Caco-2 (cell line): ENCODE results near the gene SARS2. TPM values are rescaled to one million over a fixed set of nuclear protein-coding genes. Genes with fewer than 3 reads are reported as not detected.
A peak's percentile ranks its signal among the peaks of the same experiment; 100 is the strongest.

ENCODE experiments used
- BruUV-seq: library from RNA; stranded (reverse); fragments of 400-500 nt; replicated peaks from 2 replicates; lab custom pipeline; 2021; lab: Mats Ljungman, UMichigan
- CTCF ChIA-PET: fragments of 300-600 bp; sonication (Branson Sonifier 250); formaldehyde crosslinking; loops from one replicate; lab custom pipeline; 2022; ENCODE audit warnings: antibody characterized with exemption; lab: Charles Lee
- POLR2A ChIA-PET: fragments of 300-600 bp; sonication (Branson Sonifier 250); formaldehyde crosslinking; loops from one replicate; lab custom pipeline; 2022; ENCODE audit warnings: antibody characterized with exemption; lab: Charles Lee
- DNase-seq, 2 experiments: peaks; one replicate each; pipeline versions ENCODE4 v3.0.0 to v3.0.0-alpha.2; 2020 to 2022
- H3K27me3 ChIP-seq: replicated peaks from 2 replicates; pipeline ENCODE4 v1.6.0; 2011; ENCODE audit warnings: low read length; ENCODE audit not compliant: control insufficient read depth, insufficient read depth
- H3K36me3 ChIP-seq: 2 replicates; pipeline ENCODE4 v1.5.1; 2011; ENCODE audit warnings: low read length; ENCODE audit not compliant: control insufficient read depth, insufficient read depth
- H3K4me1 ChIP-seq: fragments of 250-450 bp; sonication (Bioruptor Pico); 2 replicates; pipeline ENCODE4 v1.5.1; 2020; ENCODE audit warnings: mild to moderate bottlenecking
- H3K4me3 ChIP-seq: 2 replicates; pipeline ENCODE4 v1.5.1; 2011; ENCODE audit warnings: low read depth, mild to moderate bottlenecking, control low read depth, low read length
- H3K9me3 ChIP-seq: fragments of 250-450 bp; sonication (Bioruptor Pico); 2 replicates; pipeline ENCODE4 v1.5.1; 2020; ENCODE audit warnings: mild to moderate bottlenecking, moderate library complexity
- H3K27ac Mint-ChIP-seq: one replicate; pipeline ENCODE4 v1.8.0; 2022; ENCODE audit warnings: mixed read lengths; ENCODE audit not compliant: unreplicated experiment
- H3K27me3 Mint-ChIP-seq: one replicate; pipeline ENCODE4 v1.8.0; 2022; ENCODE audit warnings: mixed read lengths; ENCODE audit not compliant: insufficient read depth, unreplicated experiment
- H3K36me3 Mint-ChIP-seq: one replicate; pipeline ENCODE4 v1.8.0; 2022; ENCODE audit warnings: mild to moderate bottlenecking, mixed read lengths; ENCODE audit not compliant: insufficient read depth, unreplicated experiment
- H3K4me1 Mint-ChIP-seq: one replicate; pipeline ENCODE4 v1.8.0; 2022; ENCODE audit warnings: low read depth, mixed read lengths; ENCODE audit not compliant: unreplicated experiment
- H3K4me3 Mint-ChIP-seq: one replicate; pipeline ENCODE4 v1.8.0; 2022; ENCODE audit warnings: mild to moderate bottlenecking, moderate library complexity, mixed read lengths; ENCODE audit not compliant: unreplicated experiment
- H3K9me3 Mint-ChIP-seq: one replicate; pipeline ENCODE4 v1.8.0; 2022; ENCODE audit warnings: mixed read lengths; ENCODE audit not compliant: unreplicated experiment
- intact Hi-C: fragments of 100-400 bp; cut with micrococcal nuclease; formaldehyde crosslinking; loops from one replicate; pipeline ENCODE4 v1.10.0; 2022; ENCODE audit not compliant: unreplicated experiment
- total RNA-seq: library from RNA; stranded (reverse); gene quantifications from 2 replicates; pipeline ENCODE4 v1.2.3, GENCODE V29; 2022
- TF ChIP-seq, protein P1 (sequence below), 2 experiments: fragments of 200-600 bp in 1 of 2; IDR thresholded peaks; 1 replicate in 1 of 2; 2 replicates in 1 of 2; pipeline versions ENCODE4 v1.5.1 to v1.8.0; 2011 to 2022; ENCODE audit warnings: antibody characterized with exemption in 1 of 2, control low read depth in 1 of 2, inconsistent platforms in 1 of 2, low read depth in 1 of 2, low read length in 1 of 2, mild to moderate bottlenecking in 1 of 2, moderate library complexity in 1 of 2; ENCODE audit not compliant: insufficient read depth in 1 of 2, severe bottlenecking in 1 of 2, unreplicated experiment in 1 of 2

The SARS2 gene
- total RNA-seq, 1 experiment from 2014 or later, result 66.6 TPM

DNA sequence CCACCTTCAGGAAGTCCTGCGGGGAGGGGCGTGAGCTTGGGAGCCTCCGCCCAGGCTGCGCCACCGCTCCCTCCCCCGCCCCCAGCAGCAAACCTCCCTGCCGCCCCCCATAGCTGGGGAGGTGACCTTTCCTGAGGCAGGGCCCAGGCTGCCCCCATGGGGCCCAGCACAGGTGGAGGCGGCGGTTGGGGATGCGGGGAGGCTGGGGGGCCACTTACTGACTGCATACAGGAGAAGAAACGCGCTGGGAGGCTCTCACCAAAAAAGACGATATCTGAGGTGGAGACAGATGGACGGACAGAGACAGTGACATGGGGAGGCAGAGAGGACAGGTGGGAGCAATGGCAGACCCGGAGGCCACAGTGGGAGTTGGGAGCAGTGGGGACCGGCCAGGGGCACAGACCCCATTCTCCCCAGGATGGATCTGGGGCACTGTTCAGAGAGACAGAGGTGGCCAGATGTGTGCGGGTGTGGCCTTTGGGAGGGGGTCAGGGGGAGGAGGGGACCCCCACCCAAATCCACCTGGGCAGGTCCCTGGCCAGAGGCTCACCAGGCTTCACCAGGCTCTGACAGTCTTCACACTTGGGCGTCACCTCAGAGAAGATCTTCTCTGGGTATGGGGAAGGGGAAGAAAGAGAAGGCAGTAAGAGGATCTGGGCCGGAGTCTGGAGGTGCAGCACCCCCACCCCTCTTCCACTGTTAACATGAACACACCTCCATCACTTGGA, 49.5 kb downstream of the SARS2 start:
- peak overlapping the region; percentile 64 for H3K27ac Mint-ChIP-seq
- POLR2A ChIA-PET, result no interaction called here
- CTCF ChIA-PET, result no interaction called here
- H3K9me3 ChIP-seq, result no peaks in the 10 kb centered on the region
- H3K4me1 ChIP-seq, result peaks cover 56% of the 10 kb centered on the region
- H3K27me3 ChIP-seq, result no peaks in the 10 kb centered on the region
- H3K4me3 Mint-ChIP-seq, result no peak overlapping the region
- H3K36me3 Mint-ChIP-seq, result peaks cover 11% of the 10 kb centered on the region
- DNase-seq, result no peak
- peaks cover 32% of the 10 kb centered on the region for H3K4me1 Mint-ChIP-seq
- no peaks in the 10 kb centered on the region for H3K36me3 ChIP-seq
- intact Hi-C loops, result no loop called here
- H3K27me3 Mint-ChIP-seq, result no peaks in the 10 kb centered on the region
- BruUV-seq, result no TSS peak
- TF ChIP-seq, protein P1, sequence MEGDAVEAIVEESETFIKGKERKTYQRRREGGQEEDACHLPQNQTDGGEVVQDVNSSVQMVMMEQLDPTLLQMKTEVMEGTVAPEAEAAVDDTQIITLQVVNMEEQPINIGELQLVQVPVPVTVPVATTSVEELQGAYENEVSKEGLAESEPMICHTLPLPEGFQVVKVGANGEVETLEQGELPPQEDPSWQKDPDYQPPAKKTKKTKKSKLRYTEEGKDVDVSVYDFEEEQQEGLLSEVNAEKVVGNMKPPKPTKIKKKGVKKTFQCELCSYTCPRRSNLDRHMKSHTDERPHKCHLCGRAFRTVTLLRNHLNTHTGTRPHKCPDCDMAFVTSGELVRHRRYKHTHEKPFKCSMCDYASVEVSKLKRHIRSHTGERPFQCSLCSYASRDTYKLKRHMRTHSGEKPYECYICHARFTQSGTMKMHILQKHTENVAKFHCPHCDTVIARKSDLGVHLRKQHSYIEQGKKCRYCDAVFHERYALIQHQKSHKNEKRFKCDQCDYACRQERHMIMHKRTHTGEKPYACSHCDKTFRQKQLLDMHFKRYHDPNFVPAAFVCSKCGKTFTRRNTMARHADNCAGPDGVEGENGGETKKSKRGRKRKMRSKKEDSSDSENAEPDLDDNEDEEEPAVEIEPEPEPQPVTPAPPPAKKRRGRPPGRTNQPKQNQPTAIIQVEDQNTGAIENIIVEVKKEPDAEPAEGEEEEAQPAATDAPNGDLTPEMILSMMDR (IDR thresholded peaks at IDR 0.05; ENCODE audit: insufficient read depth in 1 of 2, low read depth in 1 of 2, low read length in 1 of 2, severe bottlenecking in 1 of 2, unreplicated experiment in 1 of 2), result no peak
- no peaks in the 10 kb centered on the region for H3K9me3 Mint-ChIP-seq
- no peak overlapping the region for H3K4me3 ChIP-seq

DNA sequence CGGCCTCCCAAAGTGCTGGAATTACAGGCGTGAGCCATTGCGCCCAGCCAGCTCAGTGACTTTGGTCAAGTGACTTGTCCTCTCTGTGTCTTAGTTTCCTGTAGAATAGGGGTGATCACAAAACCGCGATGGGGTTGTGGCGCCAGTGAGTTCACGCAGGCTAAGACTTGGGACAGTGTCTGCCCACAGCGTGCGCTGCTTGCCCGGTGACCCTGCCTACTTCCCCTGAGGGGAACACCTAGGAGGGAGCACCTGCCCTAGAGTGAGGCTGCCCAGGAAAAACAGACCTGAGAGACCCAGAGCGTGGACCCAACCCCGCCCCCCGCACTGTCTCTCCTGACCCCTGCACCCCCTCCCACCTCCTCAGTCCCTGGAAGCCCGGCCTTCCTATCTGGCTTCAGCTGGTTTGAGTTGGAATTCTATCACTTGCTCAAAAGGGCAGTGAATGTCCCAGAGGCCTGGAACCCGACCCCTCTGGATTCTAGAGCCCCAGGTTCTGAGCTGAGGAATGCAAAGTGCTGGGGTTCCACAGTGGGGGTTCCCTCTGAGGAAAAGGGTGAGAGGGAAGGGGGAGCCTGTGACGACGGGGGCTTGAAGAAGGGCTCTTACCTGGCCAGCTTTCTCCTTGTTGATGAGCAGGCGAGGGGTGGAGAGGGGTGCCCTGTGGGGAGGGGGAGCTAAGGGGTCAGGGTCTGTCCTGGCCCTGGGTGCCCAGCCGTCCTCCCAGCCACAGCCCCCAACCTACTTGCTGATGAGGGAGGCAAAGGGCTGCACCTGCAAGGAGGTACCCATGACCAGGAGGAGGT, 50.3 kb downstream of the SARS2 start:
- Mint-ChIP-seq H3K4me1 (peaks cover 33% of the 10 kb centered on the region), H3K4me3 (no peak overlapping the region), H3K27me3 (no peaks in the 10 kb centered on the region), H3K36me3 (peaks cover 11% of the 10 kb centered on the region), H3K27ac (peak overlapping the region; percentile 64), H3K9me3 (no peaks in the 10 kb centered on the region)
- intact Hi-C loops, result no loop called here
- ChIA-PET CTCF (no interaction called here), POLR2A (no interaction called here)
- TF ChIP-seq, protein P1 (IDR thresholded peaks at IDR 0.05; ENCODE audit: insufficient read depth in 1 of 2, low read depth in 1 of 2, low read length in 1 of 2, severe bottlenecking in 1 of 2, unreplicated experiment in 1 of 2), result no peak
- Histone ChIP-seq H3K36me3 (no peaks in the 10 kb centered on the region), H3K4me1 (peaks cover 55% of the 10 kb centered on the region), H3K4me3 (no peak overlapping the region), H3K27me3 (no peaks in the 10 kb centered on the region), H3K9me3 (no peaks in the 10 kb centered on the region)
- no TSS peak for BruUV-seq
- no peak for DNase-seq

DNA sequence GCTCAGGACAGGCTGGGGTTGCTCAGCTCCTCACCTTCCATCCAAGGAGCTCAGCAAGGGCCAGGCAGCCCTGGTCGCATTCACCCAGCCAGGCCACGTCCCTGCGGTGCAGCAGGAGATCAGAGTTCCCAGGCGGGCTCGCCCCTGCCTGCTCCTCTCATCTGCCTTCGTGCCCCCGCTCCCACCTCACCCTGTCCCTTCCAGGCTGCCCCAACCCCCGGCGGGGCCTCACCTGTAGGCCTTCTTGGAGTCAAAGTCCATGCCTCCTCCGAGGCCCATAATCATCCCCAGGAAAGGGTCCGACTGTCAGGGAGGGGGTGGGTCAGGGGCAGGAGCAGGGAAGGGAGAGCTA, 51.2 kb downstream of the SARS2 start:
- Mint-ChIP-seq H3K36me3 (peaks cover 11% of the 10 kb centered on the region), H3K9me3 (no peaks in the 10 kb centered on the region), H3K4me1 (peaks cover 33% of the 10 kb centered on the region), H3K4me3 (no peak overlapping the region), H3K27me3 (no peaks in the 10 kb centered on the region), H3K27ac (peak overlapping the region; percentile 89)
- H3K4me1 ChIP-seq, result peaks cover 55% of the 10 kb centered on the region
- no peak overlapping the region for H3K4me3 ChIP-seq
- no peaks in the 10 kb centered on the region for H3K27me3 ChIP-seq
- no peaks in the 10 kb centered on the region for H3K36me3 ChIP-seq
- ChIA-PET CTCF (interaction anchor here (1.4 kb wide), 1 partner anchor 26 kb away, joined by 3 read pairs; no protein-coding TSS in a partner anchor), POLR2A (interaction anchor here (1.1 kb wide), 1 partner anchor 28 kb away, joined by 3 read pairs; no protein-coding TSS in a partner anchor)
- TF ChIP-seq, protein P1 (IDR thresholded peaks at IDR 0.05; ENCODE audit: insufficient read depth in 1 of 2, low read depth in 1 of 2, low read length in 1 of 2, severe bottlenecking in 1 of 2, unreplicated experiment in 1 of 2), result no peak
- DNase-seq, result peak in 1 of 2 experiments; percentile 68
- no peaks in the 10 kb centered on the region for H3K9me3 ChIP-seq
- BruUV-seq, result no TSS peak
- intact Hi-C loops, result no loop called here
